IPS DF 6.9 (cell line): ENCODE measurements around the gene SEC16A.

ENCODE experiments used
- DNase-seq: peaks from one replicate; pipeline ENCODE4 v3.0.0-alpha.2; 2013; ENCODE audit warnings: low read depth, low spot score
- H3K27ac ChIP-seq: one replicate; pipeline ENCODE4 v1.5.1; 2013; ENCODE audit warnings: low read length, control low read depth
- H3K27me3 ChIP-seq: 2 replicates; pipeline ENCODE4 v1.6.1; 2013; ENCODE audit warnings: mild to moderate bottlenecking, low read length; ENCODE audit not compliant: control insufficient read depth, insufficient read depth
- H3K36me3 ChIP-seq: 2 replicates; pipeline ENCODE4 v1.6.1; 2013; ENCODE audit warnings: low read length; ENCODE audit not compliant: control insufficient read depth, insufficient read depth
- H3K4me1 ChIP-seq: 2 replicates; pipeline ENCODE4 v1.6.1; 2013; ENCODE audit warnings: low read length; ENCODE audit not compliant: control insufficient read depth, insufficient read depth
- H3K4me3 ChIP-seq: 2 replicates; pipeline ENCODE4 v1.5.1; 2013; ENCODE audit warnings: mild to moderate bottlenecking, low read length
- H3K9me3 ChIP-seq: 2 replicates; pipeline ENCODE4 v1.6.1; 2013; ENCODE audit warnings: low read length, inconsistent platforms; ENCODE audit not compliant: control insufficient read depth, insufficient read depth
- WGBS: extraction: QIAGEN DNeasy Blood & Tissue Kit; methylation state at CpG from one replicate; pipeline ENCODE4 v1.1.7; 2013; ENCODE audit warnings: mixed read lengths, missing lambda C conversion rate; ENCODE audit not compliant: insufficient read length, insufficient coverage; 5-methylcytosine and 5-hydroxymethylcytosine counted together

Gene SEC16A

GRCh38 chr9:136492978-136493522 is 10.2 kb upstream of the SEC16A start:
- H3K4me1 ChIP-seq = no peaks in the 10 kb centered on the region; the same call in 1 of the 2 replicates
- H3K27me3 ChIP-seq = no peaks in the 10 kb centered on the region
- no peak overlapping the region for H3K27ac ChIP-seq
- H3K4me3 ChIP-seq = no peak overlapping the region
- WGBS = no CpG with 5 or more reads among the region's 26 CpGs
- no peaks in the 10 kb centered on the region for H3K9me3 ChIP-seq
- no peak for DNase-seq
- peaks cover 16% of the 10 kb centered on the region for H3K36me3 ChIP-seq

GRCh38 chr9:136489731-136490130 is 6.9 kb upstream of the SEC16A start:
- Histone ChIP-seq H3K4me1 (no peaks in the 10 kb centered on the region; the same call in 1 of the 2 replicates), H3K27me3 (no peaks in the 10 kb centered on the region), H3K4me3 (no peak overlapping the region), H3K27ac (no peak overlapping the region), H3K9me3 (no peaks in the 10 kb centered on the region), H3K36me3 (no peaks in the 10 kb centered on the region)
- no CpG with 5 or more reads among the region's 17 CpGs for WGBS
- no peak for DNase-seq

GRCh38 chr9:136488247-136489214 is 5.7 kb upstream of the SEC16A start:
- Histone ChIP-seq H3K27me3 (no peaks in the 10 kb centered on the region), H3K4me1 (no peaks in the 10 kb centered on the region), H3K36me3 (no peaks in the 10 kb centered on the region), H3K4me3 (no peak overlapping the region), H3K27ac (no peak overlapping the region), H3K9me3 (no peaks in the 10 kb centered on the region)
- peak; percentile 35 for DNase-seq
- WGBS = no CpG with 5 or more reads among the region's 22 CpGs

- DNase-seq = no peak
- no CpG with 5 or more reads among the region's 7 CpGs for WGBS
- Histone ChIP-seq H3K9me3 (no peaks in the 10 kb centered on the region), H3K27me3 (no peaks in the 10 kb centered on the region), H3K36me3 (no peaks in the 10 kb centered on the region), H3K4me1 (no peaks in the 10 kb centered on the region), H3K27ac (no peak overlapping the region), H3K4me3 (no peak overlapping the region)
Observed at GRCh38 chr9:136487672-136488071, 4.8 kb upstream of the SEC16A start.

- Histone ChIP-seq H3K9me3 (no peaks in the 10 kb centered on the region), H3K4me3 (no peak overlapping the region), H3K36me3 (no peaks in the 10 kb centered on the region), H3K4me1 (no peaks in the 10 kb centered on the region), H3K27me3 (no peaks in the 10 kb centered on the region), H3K27ac (no peak overlapping the region)
- no peak for DNase-seq
- no CpG with 5 or more reads among the region's 18 CpGs for WGBS
Observed at GRCh38 chr9:136486823-136487620, 4.2 kb upstream of the SEC16A start.

- Histone ChIP-seq H3K27me3 (no peaks in the 10 kb centered on the region), H3K9me3 (no peaks in the 10 kb centered on the region), H3K36me3 (no peaks in the 10 kb centered on the region), H3K4me1 (0 out of 2 replicates have a peak, but pooled peaks cover 3% of the 10 kb centered on the region), H3K4me3 (no peak overlapping the region), H3K27ac (no peak overlapping the region)
- DNase-seq = no peak
- no CpG with 5 or more reads among the region's 7 CpGs for WGBS
Observed at GRCh38 chr9:136486131-136486530, 3.3 kb upstream of the SEC16A start.

- Histone ChIP-seq H3K27me3 (no peaks in the 10 kb centered on the region), H3K4me3 (no peak overlapping the region), H3K27ac (no peak overlapping the region), H3K36me3 (no peaks in the 10 kb centered on the region), H3K9me3 (no peaks in the 10 kb centered on the region), H3K4me1 (0 out of 2 replicates have a peak, but pooled peaks cover 3% of the 10 kb centered on the region)
- WGBS = no CpG with 5 or more reads among the region's 21 CpGs
- DNase-seq = peak; percentile 47
Observed at GRCh38 chr9:136485049-136486045, 2.5 kb upstream of the SEC16A start.

- no peak for DNase-seq
- H3K36me3 ChIP-seq = no peaks in the 10 kb centered on the region
- no peak overlapping the region for H3K27ac ChIP-seq
- H3K4me3 ChIP-seq = peak overlapping the region; percentile 68
- no peaks in the 10 kb centered on the region for H3K27me3 ChIP-seq
- 0 out of 2 replicates have a peak, but pooled peaks cover 3% of the 10 kb centered on the region for H3K4me1 ChIP-seq
- no CpG with 5 or more reads among the region's 59 CpGs for WGBS
- no peaks in the 10 kb centered on the region for H3K9me3 ChIP-seq
Observed at GRCh38 chr9:136484153-136485048, 1.6 kb upstream of the SEC16A start.

GRCh38 chr9:136483589-136484152 is 831 bp upstream of the SEC16A start:
- peak overlapping the region; percentile 68 for H3K4me3 ChIP-seq
- H3K27ac ChIP-seq = no peak overlapping the region
- DNase-seq = peak; percentile 74
- no peaks in the 10 kb centered on the region for H3K36me3 ChIP-seq
- 0 out of 2 replicates have a peak, but pooled peaks cover 3% of the 10 kb centered on the region for H3K4me1 ChIP-seq
- no peaks in the 10 kb centered on the region for H3K9me3 ChIP-seq
- H3K27me3 ChIP-seq = no peaks in the 10 kb centered on the region
- no CpG with 5 or more reads among the region's 63 CpGs for WGBS
